ENCODE data around the gene TUBB2B. TPM values are rescaled to one million over a fixed set of nuclear protein-coding genes. Genes with fewer than 3 reads are reported as not detected.
"Not testable (repeated sequence)": the region's sequence is repeated elsewhere in the genome, so short reads cannot be mapped to it uniquely, and the experiment has no call there.

TUBB2B gene
- total RNA-seq, 1 donor: 5.2 TPM

GRCh38 chr6:3188262-3188661, 39.2 kb downstream of the TUBB2B start:
- DNase-seq (ENCODE audit: low read depth): no peak
- TF ChIP-seq CTCF (IDR thresholded peaks at IDR 0.05; ENCODE audit: insufficient read depth, low read depth, low read length): no peak

GRCh38 chr6:3186974-3187382, 40.5 kb downstream of the TUBB2B start:
- TF ChIP-seq CTCF (IDR thresholded peaks at IDR 0.05; ENCODE audit: insufficient read depth, low read depth, low read length): no peak

More at GRCh38 chr6:3188262-3188661, 39.2 kb downstream of the TUBB2B start:
- H3K4me3 ChIP-seq (ENCODE audit: low read depth, low read length): no peak overlapping the region

GRCh38 chr6:3183066-3183465, 44.4 kb downstream of the TUBB2B start:
- TF ChIP-seq CTCF (IDR thresholded peaks at IDR 0.05; ENCODE audit: insufficient read depth, low read depth, low read length): no peak
- no peak for DNase-seq (ENCODE audit: low read depth)

More at GRCh38 chr6:3186974-3187382, 40.5 kb downstream of the TUBB2B start:
- no peak for DNase-seq (ENCODE audit: low read depth)
- no peak overlapping the region for H3K4me3 ChIP-seq (ENCODE audit: low read depth, low read length)

GRCh38 chr6:3181105-3181504, 46.3 kb downstream of the TUBB2B start:
- TF ChIP-seq CTCF (IDR thresholded peaks at IDR 0.05; ENCODE audit: insufficient read depth, low read depth, low read length): no peak
- DNase-seq (ENCODE audit: low read depth): no peak
- no peak overlapping the region for H3K4me3 ChIP-seq (ENCODE audit: low read depth, low read length)

More at GRCh38 chr6:3183066-3183465, 44.4 kb downstream of the TUBB2B start:
- H3K4me3 ChIP-seq (ENCODE audit: low read depth, low read length): no peak overlapping the region

- not testable (repeated sequence) for DNase-seq (ENCODE audit: low read depth)
- H3K4me3 ChIP-seq (ENCODE audit: low read depth, low read length): peak overlapping the region; percentile 35
Measured at GRCh38 chr6:3179945-3180344, 47.5 kb downstream of the TUBB2B start.

GRCh38 chr6:3178666-3179065, 48.8 kb downstream of the TUBB2B start:
- H3K4me3 ChIP-seq (ENCODE audit: low read depth, low read length); DNase-seq (ENCODE audit: low read depth): not testable (repeated sequence)

- peak; percentile 90 for DNase-seq (ENCODE audit: low read depth)
- no peak overlapping the region for H3K4me3 ChIP-seq (ENCODE audit: low read depth, low read length)
- TF ChIP-seq CTCF (IDR thresholded peaks at IDR 0.05; ENCODE audit: insufficient read depth, low read depth, low read length): no peak
Measured at GRCh38 chr6:3176562-3177355, 50.7 kb downstream of the TUBB2B start.
